HG03442 (cell line): ENCODE results near the gene ELSPBP1.
"Not testable (repeated sequence)": the region's sequence is repeated elsewhere in the genome, so short reads cannot be mapped to it uniquely, and the experiment has no call there.

Experiments
- ATAC-seq: cut with Tn5 transposase; IDR thresholded peaks from one replicate; pipeline ENCODE4 v1.9.1; 2021; ENCODE audit warnings: mild to moderate bottlenecking, moderate library complexity; ENCODE audit not compliant: unreplicated experiment

The ELSPBP1 gene

GRCh38 chr19:47994209-47994802 lies at the start of gene ELSPBP1:
Gene ELSPBP1 (plus strand): TSS chr19:47994632. CDS start chr19:48008668, 14,036 bp downstream.
- no peak for ATAC-seq

- ATAC-seq, result not testable (repeated sequence)
Observed at GRCh38 chr19:47949852-47950521, 44.4 kb upstream of the ELSPBP1 start.

DNA sequence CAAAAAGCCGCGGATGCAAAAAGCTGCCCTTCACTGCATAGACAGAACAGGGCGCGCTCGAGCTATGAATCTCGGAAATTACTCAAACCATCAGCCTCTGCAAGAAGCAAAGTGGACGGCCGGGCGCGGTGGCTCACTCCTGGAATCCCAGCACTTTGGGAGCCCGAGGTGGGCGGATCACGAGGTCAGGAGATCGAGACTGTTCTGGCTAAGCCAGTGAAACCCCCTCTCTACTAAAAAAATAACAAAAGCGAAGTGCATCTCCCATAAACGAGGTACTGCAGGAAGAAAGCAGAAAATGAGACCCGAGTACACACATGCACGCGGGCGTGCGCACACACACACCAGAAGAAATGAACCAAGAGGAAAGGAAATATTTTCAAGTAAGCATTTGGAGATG lies 42.3 kb upstream of the ELSPBP1 start:
- ATAC-seq, result not testable (repeated sequence)

DNA sequence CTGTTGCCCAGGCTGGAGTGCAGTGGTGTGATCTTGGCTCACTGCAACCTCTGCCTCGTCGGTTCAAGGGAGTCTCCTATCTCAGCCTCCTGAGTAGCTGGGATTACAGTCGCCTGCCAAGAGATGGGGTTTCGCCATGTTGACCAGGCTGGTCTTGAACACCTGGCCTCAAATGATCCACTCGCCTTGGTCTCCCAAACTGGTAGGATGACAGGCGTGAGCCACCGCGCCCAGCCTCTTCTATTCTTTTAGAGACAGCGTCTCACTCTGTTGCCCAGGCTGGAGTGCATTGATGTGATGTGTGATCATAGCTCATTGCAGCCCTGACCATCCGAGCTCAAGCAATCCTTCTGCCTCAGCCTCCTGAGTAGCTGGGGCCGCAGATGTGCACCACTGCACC lies 38.5 kb upstream of the ELSPBP1 start:
- not testable (repeated sequence) for ATAC-seq

GRCh38 chr19:47973529-47973928 lies 20.9 kb upstream of the ELSPBP1 start:
- ATAC-seq, result no peak

DNA sequence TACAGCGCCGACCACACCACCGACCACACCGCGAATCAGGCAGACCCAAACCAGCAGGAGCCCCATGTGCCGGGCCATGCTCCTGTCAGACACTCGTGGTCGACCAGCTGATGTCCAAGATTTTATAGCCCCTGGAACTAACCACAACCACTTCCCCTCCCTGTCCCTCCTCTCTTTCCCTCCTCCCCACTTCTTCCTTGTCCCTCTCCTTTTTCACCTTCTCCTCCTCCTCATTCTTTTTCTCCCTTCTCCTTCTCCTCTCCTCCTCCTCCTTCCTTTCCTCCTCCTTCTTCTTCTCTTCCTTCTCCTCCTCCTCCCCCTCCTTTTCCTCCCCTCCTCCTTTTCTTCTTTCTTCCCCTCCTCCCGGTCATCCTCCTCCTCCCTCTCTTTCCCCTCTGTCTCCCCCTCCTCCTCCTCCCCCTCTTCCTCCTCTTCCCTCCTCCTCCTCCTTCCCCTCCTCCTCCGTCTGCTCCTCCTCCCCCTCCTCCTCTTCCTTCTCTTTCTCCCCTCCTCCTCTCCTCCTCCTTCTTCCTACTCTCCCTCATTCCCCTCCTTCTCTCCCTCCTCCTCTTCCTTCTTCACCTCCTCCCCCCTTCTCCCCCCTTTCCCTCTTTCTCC lies 3.1 kb upstream of the ELSPBP1 start:
- ATAC-seq, result no peak

- no peak for ATAC-seq
Observed at GRCh38 chr19:47992070-47992469, 2.4 kb upstream of the ELSPBP1 start, which contains the start of gene BSPH1. Gene BSPH1 (minus strand): TSS chr19:47992170. CDS start chr19:47992081, 89 bp downstream.

DNA sequence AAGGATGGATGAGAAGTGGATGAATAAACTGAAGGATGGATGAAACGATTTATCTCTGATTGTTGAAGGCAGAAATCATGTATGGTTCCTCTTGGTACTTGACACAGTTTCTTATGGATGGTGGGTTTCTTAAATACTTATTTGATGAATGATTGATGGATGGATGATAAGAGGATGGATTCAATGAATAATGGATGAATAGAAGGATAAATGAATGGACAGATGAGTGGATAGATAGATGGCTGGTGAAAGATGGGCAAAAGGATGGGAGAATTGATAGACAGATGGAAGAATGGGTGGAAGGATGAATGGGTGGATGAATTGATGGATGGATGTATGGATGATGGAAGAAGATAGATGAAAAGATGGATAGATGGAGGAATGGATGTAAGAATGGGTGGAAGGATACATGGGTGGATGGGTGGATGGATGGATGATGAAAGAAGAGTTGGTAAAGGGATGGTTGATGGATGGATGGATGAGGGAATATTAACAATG lies 1.8 kb downstream of the ELSPBP1 start:
- ATAC-seq, result no peak

GRCh38 chr19:47998800-47999199 lies 4.4 kb downstream of the ELSPBP1 start:
- no peak for ATAC-seq

- no peak for ATAC-seq
Observed at GRCh38 chr19:48000846-48001245, 6.4 kb downstream of the ELSPBP1 start.

DNA sequence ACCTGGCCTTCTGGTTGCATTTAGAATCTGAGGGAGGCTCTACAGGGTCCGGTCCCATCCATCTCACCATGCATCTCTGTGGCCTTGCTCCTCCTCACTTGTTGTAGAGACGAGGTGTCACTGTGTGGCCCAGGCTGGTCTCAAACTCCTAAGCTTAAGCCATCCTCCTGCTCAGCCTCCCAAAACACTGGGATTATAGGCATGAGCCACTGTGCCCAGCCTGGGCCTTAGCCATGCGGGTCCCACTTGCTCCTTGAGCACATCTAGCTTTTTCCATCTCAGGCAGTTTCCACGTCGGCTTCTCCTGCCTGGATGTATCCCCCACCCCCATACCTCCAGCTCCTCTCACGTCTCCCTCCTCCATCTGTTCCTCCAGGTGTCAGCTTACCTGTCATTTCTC lies 9.8 kb downstream of the ELSPBP1 start:
- no peak for ATAC-seq

GRCh38 chr19:48006762-48007161 lies 12.3 kb downstream of the ELSPBP1 start:
- ATAC-seq, result no peak

GRCh38 chr19:48010932-48011758 lies 16.7 kb downstream of the ELSPBP1 start:
- ATAC-seq, result no peak

DNA sequence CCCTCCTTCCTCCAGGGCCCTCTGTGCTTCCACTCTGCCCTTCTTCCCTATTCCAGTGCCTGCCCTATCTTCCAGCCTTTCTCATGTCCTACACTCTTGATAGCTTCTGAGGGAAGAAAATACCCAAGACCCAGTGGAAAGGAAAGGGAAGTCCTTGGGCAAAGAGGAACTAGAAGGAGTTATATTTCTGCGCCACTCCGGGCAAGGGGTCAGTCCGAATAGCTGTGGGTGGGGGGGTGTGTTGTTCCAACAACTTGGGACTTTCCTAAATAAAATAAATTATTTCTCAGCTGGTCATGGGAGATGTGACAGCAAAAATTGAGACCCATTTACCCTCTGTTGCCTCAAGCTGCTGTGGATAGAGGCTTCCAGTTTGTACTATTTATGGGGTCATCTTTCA lies 26.3 kb downstream of the ELSPBP1 start:
- ATAC-seq, result no peak

DNA sequence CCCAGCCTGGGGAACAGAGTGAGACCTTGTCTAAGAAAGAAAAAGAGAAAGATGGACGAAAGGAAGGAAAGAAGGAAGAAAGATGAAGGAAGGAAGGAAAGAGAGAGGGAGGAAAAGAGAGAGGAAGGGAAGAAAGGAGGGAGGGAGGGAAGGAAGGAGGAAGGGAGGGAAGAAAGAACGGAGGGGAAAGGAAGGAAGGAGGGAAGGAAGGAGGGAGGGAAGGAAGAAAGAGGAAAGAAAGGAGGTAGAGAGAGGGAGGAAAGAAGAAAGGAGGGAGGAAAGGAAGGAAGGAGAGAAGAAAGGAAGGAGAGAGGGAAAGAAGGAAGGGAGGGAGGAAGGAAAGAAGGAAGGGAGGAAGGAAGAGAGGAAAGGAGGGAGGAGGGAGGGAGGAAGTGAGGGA lies 28.6 kb downstream of the ELSPBP1 start:
- ATAC-seq, result no peak

DNA sequence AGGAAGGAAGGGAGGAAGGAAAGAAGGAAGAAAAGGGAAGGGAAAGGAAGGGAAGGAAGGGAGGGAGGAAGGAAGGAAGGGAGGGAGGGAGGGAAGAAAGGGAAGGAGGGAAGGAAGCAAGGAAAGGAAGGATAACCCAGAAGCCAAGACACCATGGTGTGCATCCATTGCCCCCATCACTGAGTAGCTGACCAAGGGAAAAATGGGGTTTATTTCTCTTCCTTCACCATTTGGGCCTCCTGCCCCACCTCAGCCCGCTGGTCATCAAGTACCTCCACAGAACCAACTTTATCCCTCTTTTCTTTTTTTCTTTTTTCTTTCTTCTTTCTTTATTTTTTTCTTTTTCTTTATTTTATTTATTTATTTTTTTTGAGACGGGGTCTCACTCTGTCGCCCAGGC lies 29.1 kb downstream of the ELSPBP1 start:
- no peak for ATAC-seq

DNA sequence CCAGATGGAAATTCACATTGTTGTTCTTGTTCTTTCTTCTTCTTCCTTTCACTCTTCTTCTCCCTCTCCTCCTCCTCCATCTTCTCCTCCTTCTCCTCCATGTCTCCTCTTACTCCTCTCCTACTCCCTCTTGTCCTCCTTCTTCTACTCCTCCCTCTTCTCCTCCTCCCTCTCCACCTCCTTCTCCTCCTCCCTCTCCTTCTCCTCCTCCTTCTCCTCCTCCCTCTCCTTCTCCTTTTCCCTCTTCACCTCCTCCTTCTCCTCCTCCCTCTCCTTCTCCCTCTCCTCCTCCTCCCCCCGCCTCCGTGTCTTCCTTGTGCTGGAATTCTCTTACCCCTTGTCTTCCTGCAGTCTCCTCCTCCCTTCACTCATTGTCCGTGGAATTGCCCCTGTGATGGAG lies 31.0 kb downstream of the ELSPBP1 start:
- no peak for ATAC-seq

DNA sequence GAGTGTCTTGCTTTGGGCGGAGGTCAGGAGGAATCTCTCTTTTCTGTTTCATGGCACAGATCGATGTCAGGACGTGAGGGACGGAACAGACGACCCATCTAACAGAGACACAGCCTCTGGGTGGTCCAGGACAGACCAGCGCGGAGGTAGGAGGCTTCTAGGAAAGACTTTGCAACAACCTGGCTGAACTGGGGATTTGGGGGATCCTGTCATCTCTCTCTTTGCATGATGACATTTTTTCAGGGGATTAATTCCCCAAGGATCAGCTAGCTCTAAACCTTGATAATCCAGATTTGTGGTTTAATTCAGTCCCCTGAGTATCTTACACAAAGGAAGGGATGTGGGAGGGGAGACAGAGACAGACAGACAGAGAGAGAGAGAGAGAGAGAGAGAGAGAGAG lies 35.0 kb downstream of the ELSPBP1 start:
- ATAC-seq, result no peak

DNA sequence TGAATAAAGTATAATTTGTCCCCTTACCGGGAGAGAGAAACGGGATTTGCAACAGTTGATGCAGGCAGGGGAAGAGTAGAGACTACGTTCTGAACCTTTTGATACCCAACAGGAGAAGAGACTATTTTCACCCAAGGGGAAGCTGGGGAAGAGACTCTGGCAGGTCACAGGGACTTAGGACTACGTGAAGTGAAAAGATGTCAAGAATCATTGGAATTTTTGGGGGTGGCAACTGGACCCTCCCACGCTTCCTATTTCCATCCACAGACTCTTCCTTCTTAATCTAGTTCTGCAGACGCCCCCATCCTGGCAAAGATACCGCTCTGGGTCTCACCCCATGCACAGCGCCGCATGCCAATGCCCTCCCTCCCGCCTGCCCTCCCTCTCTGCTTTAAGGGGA lies 35.6 kb downstream of the ELSPBP1 start:
- no peak for ATAC-seq

- ATAC-seq, result no peak
Observed at GRCh38 chr19:48033604-48034003, 39.2 kb downstream of the ELSPBP1 start.

DNA sequence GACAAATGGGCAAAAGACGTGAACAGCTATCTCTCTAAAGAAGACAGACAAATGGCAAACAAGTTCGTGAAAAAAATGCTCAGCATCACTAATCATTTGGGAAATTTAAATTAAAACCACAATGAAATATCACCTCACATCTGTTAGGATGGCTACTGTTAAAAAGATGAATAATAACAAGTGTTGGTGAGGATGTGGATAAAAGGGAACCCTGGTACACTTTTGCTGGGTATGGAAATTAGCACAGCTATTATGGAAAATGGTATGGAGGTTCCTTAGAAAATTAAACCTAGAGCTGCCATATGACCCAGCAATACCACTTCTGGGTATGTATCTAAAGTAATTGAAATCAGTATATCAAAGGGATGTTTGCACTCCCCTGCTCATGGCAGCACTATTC lies 42.3 kb downstream of the ELSPBP1 start:
- no peak for ATAC-seq
